ENCODE data around the gene SLC7A4. TPM values are rescaled to one million over a fixed set of nuclear protein-coding genes. Genes with fewer than 3 reads are reported as not detected.

The SLC7A4 gene
- total and polyA plus RNA-seq, 10 of the 15 experiments (the other 5 are each of a cell fraction or from before 2014, with no cell fraction given), result 0.06 to 0.25 (median 0.14) TPM; not detected in 6

GRCh38 chr22:20989323-20990138 lies 42.8 kb downstream of the SLC7A4 start:
- DNase-seq (ENCODE audit: low read depth, low spot score) (no peak), FAIRE-seq (no peak), ATAC-seq (no peak)
- no peak overlapping the region for H2AFZ ChIP-seq (ENCODE audit: control insufficient read depth, low read depth, low read length)
- no peaks in the 10 kb centered on the region for H3K27me3 ChIP-seq (replicated peaks in 1 of 2; ENCODE audit: control insufficient read depth in 2 of 2, insufficient read depth in 2 of 2, low read length in 1 of 2)
- H3K9me3 ChIP-seq (replicated peaks; ENCODE audit: control insufficient read depth, insufficient read depth, low read length), result no peaks in the 10 kb centered on the region
- POLR2A ChIA-PET, result interaction anchor here (1.0 kb wide), 1 partner anchor 10 kb away, joined by 3 read pairs; no protein-coding TSS in a partner anchor
- no peaks in the 10 kb centered on the region for H4K20me1 ChIP-seq (ENCODE audit: control insufficient read depth, insufficient read depth)
- H3K36me3 ChIP-seq (ENCODE audit: control insufficient read depth in 2 of 2, insufficient read depth in 2 of 2, low read length in 1 of 2), result peaks cover 0 to 3% of the 10 kb centered on the region in 2 experiments; a peak in 2 of 4 replicates
- H3K27ac ChIP-seq (ENCODE audit: control insufficient read depth, insufficient read depth), result no peak overlapping the region
- CTCF ChIA-PET, result interaction anchor here (0.5 kb wide), 1 partner anchor 1219 kb away, joined by 3 read pairs; no protein-coding TSS in a partner anchor
- in situ Hi-C loops (cut with MboI) (no loop called here), intact Hi-C loops (cut with micrococcal nuclease; ENCODE audit: unreplicated experiment) (no loop called here)
- H3K4me2 ChIP-seq (ENCODE audit: control insufficient read depth, insufficient read depth), result no peak overlapping the region
- H3K79me2 ChIP-seq (ENCODE audit: control insufficient read depth, insufficient read depth, low read length), result no peaks in the 10 kb centered on the region
- H3K9ac ChIP-seq (ENCODE audit: control insufficient read depth, insufficient read depth, low read length), result no peak overlapping the region
- BruUV-seq (replicated peaks), result no TSS peak
- H3K4me1 ChIP-seq (ENCODE audit: control insufficient read depth, insufficient read depth, low read length), result no peaks in the 10 kb centered on the region
- no peak for TF ChIP-seq RB1 (IDR thresholded peaks at IDR 0.05; ENCODE audit: borderline replicate concordance)
- no peak for TF ChIP-seq RAD51 (IDR thresholded peaks at IDR 0.05)
- no peak for TF ChIP-seq TCF12 (IDR thresholded peaks at IDR 0.05; ENCODE audit: low read depth, low read length)
- TF ChIP-seq MAX (IDR thresholded peaks at IDR 0.05; ENCODE audit: low read depth, low read length), result no peak
- no peak for TF ChIP-seq CEBPZ (IDR thresholded peaks at IDR 0.05; ENCODE audit: low read depth, low read length)
- TF ChIP-seq TAF1 (IDR thresholded peaks at IDR 0.05; ENCODE audit: borderline replicate concordance, low read depth, low read length), result no peak
- peak; percentile 33 for TF ChIP-seq POLR2A (IDR thresholded peaks at IDR 0.05; ENCODE audit: low read depth, low read length)
- RAD21 ChIA-PET (ENCODE audit: unreplicated experiment), result no interaction called here
- SMC1A ChIA-PET (ENCODE audit: uncharacterized antibody, unreplicated experiment), result no interaction called here
- WGBS (ENCODE audit: insufficient coverage, insufficient replicate concordance, low lambda C conversion rate, missing lambda C conversion rate), result 37% methylated on average over 12 of the region's 17 CpGs
- no peak overlapping the region for H3K4me3 ChIP-seq

All from GM12878 (cell line).